Erythroblast (primary cell): ENCODE results near the gene FRMD3.

Source experiments
- GATA1 ChIP-seq: IDR thresholded peaks from 2 replicates; pipeline ENCODE4 v1.6.1; 2011; ENCODE audit warnings: low read depth, mild to moderate bottlenecking, control low read depth, low read length, moderate library complexity
- POLR2A ChIP-seq: IDR thresholded peaks from 2 replicates; pipeline ENCODE4 v1.6.1; 2011; ENCODE audit warnings: mild to moderate bottlenecking, low read length

DNA sequence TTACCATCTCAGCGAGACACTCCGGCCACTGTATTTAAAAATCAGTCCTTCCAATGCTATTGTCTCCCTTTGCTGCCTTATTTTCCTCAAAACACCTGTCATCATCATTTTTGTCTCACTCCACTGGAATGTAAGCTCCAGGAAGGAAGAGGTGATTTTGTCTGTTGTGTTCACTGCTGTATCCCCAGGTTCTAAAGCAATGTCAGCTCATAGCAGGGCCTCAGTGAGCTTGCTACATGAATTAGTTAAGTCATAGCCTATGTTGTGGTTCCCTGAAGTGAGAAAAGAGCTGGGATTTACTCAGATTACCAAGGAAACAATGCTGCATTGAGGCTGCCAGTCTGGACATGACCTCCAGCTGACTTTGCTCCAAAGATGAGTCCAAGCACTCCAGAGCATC, 337.7 kb downstream of the FRMD3 start:
- TF ChIP-seq POLR2A (no peak), GATA1 (no peak)
